HCT116 (cell line): ENCODE data around the gene CORO7. TPM values are rescaled to one million over a fixed set of nuclear protein-coding genes. Genes with fewer than 3 reads are reported as not detected.

Source experiments
- ATAC-seq: fragments of 200-7000 bp; cut with Tn5 transposase; 2 replicates; pipeline ENCODE4 v1.9.1; 2020; ENCODE audit warnings: mild to moderate bottlenecking, moderate library complexity
- BruUV-seq: library from RNA; stranded (reverse); fragments of 400-500 nt; replicated peaks from 2 replicates; lab custom pipeline; 2021; lab: Mats Ljungman, UMichigan
- CTCF ChIA-PET: fragments of 300-600 bp; sonication (Branson Sonifier 250); formaldehyde crosslinking; loops from one replicate; lab custom pipeline; 2021; ENCODE audit warnings: antibody characterized with exemption; lab: Charles Lee
- POLR2A ChIA-PET: fragments of 300-600, 350-600 bp; sonication (Branson Sonifier 250); formaldehyde crosslinking; loops from one replicate; lab custom pipeline; 2021; ENCODE audit warnings: antibody characterized with exemption; lab: Charles Lee
- RAD21 ChIA-PET, 2 experiments: fragments of 300-600 bp; sonication (Branson Sonifier 250); formaldehyde crosslinking; loops; one replicate each; lab custom pipeline; 2023; ENCODE audit warnings: low total read pairs in 2 of 2; ENCODE audit not compliant: uncharacterized antibody in 2 of 2, unreplicated experiment in 2 of 2, low non-redundant PET in 1 of 2; lab: Charles Lee
- DNase-seq: peaks from one replicate; pipeline ENCODE4 v3.0.0-alpha.2; 2010; ENCODE audit warnings: low read depth, low spot score
- H2AFZ ChIP-seq: fragments of 200-600 bp; shearing (Covaris generic), sonication (generic); 2 replicates; pipeline ENCODE4 v1.6.1; 2017; ENCODE audit warnings: low read depth, mixed run types, mixed read lengths, antibody characterized with exemption, low read length; ENCODE audit not compliant: poor library complexity, severe bottlenecking
- H3K27ac ChIP-seq: 2 replicates; pipeline ENCODE4 v1.5.1; 2012; ENCODE audit warnings: low read depth, low read length
- H3K27me3 ChIP-seq: fragments of 200-600 bp; sonication (generic); 2 replicates; pipeline ENCODE4 v1.6.1; 2016; ENCODE audit warnings: mixed run types, low read length, mixed read lengths; ENCODE audit not compliant: insufficient read depth
- H3K36me3 ChIP-seq, 2 experiments: fragments of 200-500 bp in 1 of 2; fragments of 200-600 bp in 1 of 2; sonication (Bioruptor generic) in 1 of 2; sonication (generic) in 1 of 2; 2 replicates each; pipeline versions ENCODE4 v1.5.1 to v1.6.1; 2014 to 2016; ENCODE audit warnings: low read length in 2 of 2, inconsistent platforms in 1 of 2, mixed read lengths in 1 of 2, mixed run types in 1 of 2; ENCODE audit not compliant: insufficient read depth in 2 of 2, control insufficient read depth in 1 of 2
- H3K4me1 ChIP-seq, 2 experiments: fragments of 200-600 bp in 1 of 2; sonication (generic) in 1 of 2; 2 replicates each; pipeline versions ENCODE4 v1.5.1 to v1.6.1; 2012 to 2017; ENCODE audit warnings: low read length in 2 of 2, inconsistent platforms in 1 of 2, mild to moderate bottlenecking in 1 of 2, mixed read lengths in 1 of 2, mixed run types in 1 of 2, moderate library complexity in 1 of 2; ENCODE audit not compliant: insufficient read depth in 2 of 2, control insufficient read depth in 1 of 2
- H3K4me2 ChIP-seq: fragments of 200-600 bp; sonication (generic); 2 replicates; pipeline ENCODE4 v1.6.1; 2017; ENCODE audit warnings: mixed run types, low read length, mixed read lengths
- H3K4me3 ChIP-seq, 2 experiments: fragments of 200-600 bp in 1 of 2; sonication (generic) in 1 of 2; replicated peaks in 1 of 2; 2 replicates each; pipeline ENCODE4 v1.5.1; 2011 to 2016; ENCODE audit warnings: low read length in 2 of 2, control low read depth in 1 of 2, low read depth in 1 of 2, mild to moderate bottlenecking in 1 of 2, mixed read lengths in 1 of 2, mixed run types in 1 of 2
- H3K79me2 ChIP-seq: fragments of 200-600 bp; sonication (generic); 2 replicates; pipeline ENCODE4 v1.6.1; 2017; ENCODE audit warnings: mild to moderate bottlenecking, mixed run types, low read length, moderate library complexity, mixed read lengths; ENCODE audit not compliant: insufficient read depth
- H3K9ac ChIP-seq: fragments of 200-600 bp; sonication (generic); 2 replicates; pipeline ENCODE4 v1.6.1; 2016; ENCODE audit warnings: low read length, mixed read lengths
- H3K9me2 ChIP-seq: fragments of 200-600 bp; sonication (generic), shearing (Covaris generic); 2 replicates; pipeline ENCODE4 v1.6.1; 2017; ENCODE audit warnings: mixed run types, mild to moderate bottlenecking, moderate library complexity; ENCODE audit not compliant: insufficient read depth
- H3K9me3 ChIP-seq, 2 experiments: fragments of 200-500 bp in 1 of 2; fragments of 200-600 bp in 1 of 2; sonication (Bioruptor generic) in 1 of 2; sonication (generic) in 1 of 2; 2 replicates each; pipeline ENCODE4 v1.6.1; 2014 to 2017; ENCODE audit warnings: low read length in 2 of 2, mixed read lengths in 2 of 2, inconsistent platforms in 1 of 2, low read depth in 1 of 2, mild to moderate bottlenecking in 1 of 2, mixed run types in 1 of 2, moderate library complexity in 1 of 2; ENCODE audit not compliant: control insufficient read depth in 1 of 2, insufficient read depth in 1 of 2
- H4K20me1 ChIP-seq: fragments of 200-600 bp; sonication (generic), shearing (Covaris generic); 2 replicates; pipeline ENCODE4 v1.6.1; 2017; ENCODE audit warnings: mixed run types, mild to moderate bottlenecking, moderate library complexity; ENCODE audit not compliant: insufficient read depth
- JUND ChIP-seq: IDR thresholded peaks from 2 replicates; pipeline ENCODE4 v1.6.1; 2012
- RAD21 ChIP-seq: IDR thresholded peaks from 2 replicates; pipeline ENCODE4 v1.6.1; 2012; ENCODE audit warnings: low read depth, mild to moderate bottlenecking
- SIN3A ChIP-seq: IDR thresholded peaks from 2 replicates; pipeline ENCODE4 v1.6.1; 2012; ENCODE audit warnings: low read depth
- SP1 ChIP-seq: IDR thresholded peaks from 2 replicates; pipeline ENCODE4 v1.6.1; 2012; ENCODE audit warnings: low read depth
- intact Hi-C: fragments of 100-400 bp; cut with micrococcal nuclease; formaldehyde crosslinking; loops from 2 replicates; pipeline ENCODE4 v1.10.0; 2022
- total RNA-seq: library from RNA; stranded (reverse); gene quantifications from one replicate; pipeline ENCODE4 v1.2.1, GENCODE V29; 2021; ENCODE audit not compliant: unreplicated experiment
- TF ChIP-seq, protein P1 (sequence below), 3 experiments: fragments of 200-600 bp in 1 of 3; sonication (generic) in 1 of 3; IDR thresholded peaks in 2 of 3; conservative IDR thresholded peaks in 1 of 3; 2 replicates each; pipeline ENCODE4 v1.5.1; 2012 to 2017; ENCODE audit warnings: low read depth in 2 of 3, low read length in 2 of 3, antibody characterized with exemption in 1 of 3, borderline replicate concordance in 1 of 3, control low read depth in 1 of 3, mild to moderate bottlenecking in 1 of 3, mixed read lengths in 1 of 3, mixed run types in 1 of 3, moderate library complexity in 1 of 3; ENCODE audit not compliant: insufficient read depth in 1 of 3

The CORO7 gene
- total RNA-seq, 1 experiment from 2014 or later: 21.3 TPM

- no TSS peak for BruUV-seq
- intact Hi-C loops: loop anchor here (10.0 kb wide), 1 partner anchor 550 kb away; the partner anchor contains the start of gene SEC14L5
- H3K4me3 ChIP-seq: no peak overlapping the region
- H3K36me3 ChIP-seq: no peaks in the 10 kb centered on the region; a peak in 1 of 4 replicates
- TF ChIP-seq SP1: no peak
- ChIA-PET RAD21 (interaction anchor here in 1 of 2 experiments (1.0 kb wide), 1 partner anchor 151 kb away, joined by 3 read pairs; no protein-coding TSS in a partner anchor), CTCF (interaction anchor here (1.3 to 3.2 kb wide), 4 partner anchors 11 to 423 kb away, joined by 3 to 52 read pairs (median 14); partner anchors contain the start of gene CORO7), POLR2A (interaction anchor here (0.6 kb wide), 1 partner anchor 238 kb away, joined by 3 read pairs; no protein-coding TSS in a partner anchor)
- H2AFZ ChIP-seq: no peak overlapping the region
- H3K27me3 ChIP-seq: no peaks in the 10 kb centered on the region
- ATAC-seq: no peak
- no peaks in the 10 kb centered on the region for H3K9me2 ChIP-seq
- no peak overlapping the region for H3K9ac ChIP-seq
- no peak for DNase-seq
- no peak overlapping the region for H3K27ac ChIP-seq
- H3K4me2 ChIP-seq: no peak overlapping the region
- no peaks in the 10 kb centered on the region for H3K9me3 ChIP-seq
- H3K4me1 ChIP-seq: peaks cover 6 to 8% of the 10 kb centered on the region in 2 experiments; a peak in 3 of 4 replicates
- no peaks in the 10 kb centered on the region for H4K20me1 ChIP-seq
- no peaks in the 10 kb centered on the region for H3K79me2 ChIP-seq
Measured at GRCh38 chr16:4404967-4405696, 11.3 kb downstream of the CORO7 start.

DNA sequence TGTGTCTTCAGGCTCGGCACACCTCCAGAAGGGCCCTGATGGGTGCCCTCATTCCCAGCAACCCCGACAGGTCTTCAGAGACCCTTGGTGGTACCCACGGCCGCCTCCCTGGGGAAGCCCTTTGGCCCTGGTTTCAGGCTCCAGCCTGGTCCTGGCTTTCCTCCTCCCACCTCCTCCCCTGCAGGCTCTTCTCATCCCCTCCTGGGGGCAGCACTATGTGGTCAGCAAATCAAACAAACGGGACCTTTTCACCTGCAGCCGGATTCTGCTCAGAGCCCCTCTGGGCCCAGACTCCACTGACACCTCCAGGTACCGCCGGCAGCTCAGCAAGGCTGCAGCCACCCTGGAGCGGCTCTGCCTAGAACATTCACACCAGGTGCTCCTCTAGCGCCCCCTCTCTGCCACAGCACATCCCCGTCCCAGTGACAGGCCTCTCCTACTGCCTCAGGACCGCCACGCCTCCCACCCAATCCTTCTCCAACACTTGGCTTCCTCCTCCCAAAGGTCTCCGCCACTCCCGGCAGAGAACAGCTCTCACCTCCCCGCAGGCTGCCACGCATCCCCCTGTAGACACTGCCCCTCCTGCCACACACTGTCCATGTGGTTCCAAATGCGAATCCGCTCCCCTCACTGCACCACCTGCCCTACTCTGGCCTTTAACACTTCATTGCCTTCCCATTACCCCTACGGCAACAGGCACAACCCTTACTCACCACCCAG is 12.0 kb downstream of the CORO7 start:
- Histone ChIP-seq H3K4me3 (no peak overlapping the region), H3K4me2 (no peak overlapping the region), H3K9me2 (no peaks in the 10 kb centered on the region), H3K27ac (0 out of 2 replicates have a peak overlapping the region, but pooled peaks have one; percentile 18), H3K9me3 (no peaks in the 10 kb centered on the region), H4K20me1 (no peaks in the 10 kb centered on the region), H3K79me2 (no peaks in the 10 kb centered on the region), H3K4me1 (peaks cover 6 to 8% of the 10 kb centered on the region in 2 experiments; a peak in 3 of 4 replicates), H2AFZ (no peak overlapping the region), H3K27me3 (no peaks in the 10 kb centered on the region), H3K36me3 (no peaks in the 10 kb centered on the region; a peak in 1 of 4 replicates), H3K9ac (no peak overlapping the region)
- RAD21 ChIA-PET: interaction anchor here (1.0 to 1.8 kb wide), 2 partner anchors 45 to 151 kb away, joined by 3 to 13 read pairs; no protein-coding TSS in a partner anchor
- ATAC-seq (peak; percentile 76), DNase-seq (no peak)
- POLR2A ChIA-PET: no interaction called here
- no TSS peak for BruUV-seq
- CTCF ChIA-PET: interaction anchor here (0.6 to 3.2 kb wide), 12 partner anchors 11 to 835 kb away, joined by 3 to 52 read pairs (median 6); partner anchors contain the start of genes CORO7 and PAM16
- peak; percentile 72 for TF ChIP-seq RAD21
- TF ChIP-seq SIN3A: no peak
- TF ChIP-seq, protein P1, sequence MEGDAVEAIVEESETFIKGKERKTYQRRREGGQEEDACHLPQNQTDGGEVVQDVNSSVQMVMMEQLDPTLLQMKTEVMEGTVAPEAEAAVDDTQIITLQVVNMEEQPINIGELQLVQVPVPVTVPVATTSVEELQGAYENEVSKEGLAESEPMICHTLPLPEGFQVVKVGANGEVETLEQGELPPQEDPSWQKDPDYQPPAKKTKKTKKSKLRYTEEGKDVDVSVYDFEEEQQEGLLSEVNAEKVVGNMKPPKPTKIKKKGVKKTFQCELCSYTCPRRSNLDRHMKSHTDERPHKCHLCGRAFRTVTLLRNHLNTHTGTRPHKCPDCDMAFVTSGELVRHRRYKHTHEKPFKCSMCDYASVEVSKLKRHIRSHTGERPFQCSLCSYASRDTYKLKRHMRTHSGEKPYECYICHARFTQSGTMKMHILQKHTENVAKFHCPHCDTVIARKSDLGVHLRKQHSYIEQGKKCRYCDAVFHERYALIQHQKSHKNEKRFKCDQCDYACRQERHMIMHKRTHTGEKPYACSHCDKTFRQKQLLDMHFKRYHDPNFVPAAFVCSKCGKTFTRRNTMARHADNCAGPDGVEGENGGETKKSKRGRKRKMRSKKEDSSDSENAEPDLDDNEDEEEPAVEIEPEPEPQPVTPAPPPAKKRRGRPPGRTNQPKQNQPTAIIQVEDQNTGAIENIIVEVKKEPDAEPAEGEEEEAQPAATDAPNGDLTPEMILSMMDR (IDR thresholded peaks at IDR 0.05 in 2 of 3, conservative IDR thresholded peaks at IDR 0.05 in 1 of 3; ENCODE audit: borderline replicate concordance in 1 of 3, insufficient read depth in 1 of 3, low read depth in 2 of 3, low read length in 2 of 3): peak; percentile 90 to 99 (median 98)
- no peak for TF ChIP-seq JUND
- intact Hi-C loops: loop anchor here (10.0 kb wide), 1 partner anchor 550 kb away; the partner anchor contains the start of gene SEC14L5
